Measurements from ENCODE around the gene STRIP1.
"Not testable (repeated sequence)": the region's sequence is repeated elsewhere in the genome, so short reads cannot be mapped to it uniquely, and the experiment has no call there.

The STRIP1 gene

DNA sequence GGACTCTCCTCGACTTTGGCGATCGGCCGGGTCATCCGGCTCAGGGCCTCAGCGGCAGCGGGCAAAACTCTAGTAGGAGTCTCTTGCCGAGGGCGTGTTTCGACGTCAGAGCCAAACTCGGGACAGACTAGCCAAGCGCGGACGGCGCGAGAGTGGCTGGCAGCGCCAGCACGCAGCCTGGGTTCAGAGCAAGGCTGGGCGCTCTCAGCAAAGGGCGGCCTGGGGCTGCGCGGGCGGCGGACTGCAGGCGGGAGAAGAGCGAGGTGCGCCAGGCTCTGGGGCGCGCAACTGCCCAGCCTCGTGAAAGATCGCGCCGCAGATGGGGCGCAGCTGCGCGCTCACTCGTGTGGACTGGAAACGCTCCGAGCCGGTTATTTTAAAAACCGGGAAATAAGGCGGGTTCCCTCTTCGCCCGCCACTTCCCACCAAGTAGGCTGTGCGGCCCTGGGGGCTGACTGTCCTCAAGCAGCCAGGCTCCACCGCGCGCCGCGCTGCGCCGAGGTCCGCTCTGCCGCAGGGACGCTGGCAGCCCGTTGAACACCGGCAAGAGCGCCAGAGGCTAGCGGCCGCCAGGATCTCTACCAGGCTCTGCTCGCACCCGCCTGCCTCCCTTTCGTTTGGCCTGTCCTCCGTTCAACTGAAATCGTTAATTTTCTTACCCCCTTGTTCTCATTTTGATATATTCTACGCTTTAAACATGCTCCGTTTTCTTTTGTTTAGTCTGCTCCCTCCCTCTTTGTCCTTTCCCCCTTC lies 33.6 kb downstream of the STRIP1 start:
- no peak for DNase-seq (ENCODE audit: low read depth in 2 of 2)

DNA sequence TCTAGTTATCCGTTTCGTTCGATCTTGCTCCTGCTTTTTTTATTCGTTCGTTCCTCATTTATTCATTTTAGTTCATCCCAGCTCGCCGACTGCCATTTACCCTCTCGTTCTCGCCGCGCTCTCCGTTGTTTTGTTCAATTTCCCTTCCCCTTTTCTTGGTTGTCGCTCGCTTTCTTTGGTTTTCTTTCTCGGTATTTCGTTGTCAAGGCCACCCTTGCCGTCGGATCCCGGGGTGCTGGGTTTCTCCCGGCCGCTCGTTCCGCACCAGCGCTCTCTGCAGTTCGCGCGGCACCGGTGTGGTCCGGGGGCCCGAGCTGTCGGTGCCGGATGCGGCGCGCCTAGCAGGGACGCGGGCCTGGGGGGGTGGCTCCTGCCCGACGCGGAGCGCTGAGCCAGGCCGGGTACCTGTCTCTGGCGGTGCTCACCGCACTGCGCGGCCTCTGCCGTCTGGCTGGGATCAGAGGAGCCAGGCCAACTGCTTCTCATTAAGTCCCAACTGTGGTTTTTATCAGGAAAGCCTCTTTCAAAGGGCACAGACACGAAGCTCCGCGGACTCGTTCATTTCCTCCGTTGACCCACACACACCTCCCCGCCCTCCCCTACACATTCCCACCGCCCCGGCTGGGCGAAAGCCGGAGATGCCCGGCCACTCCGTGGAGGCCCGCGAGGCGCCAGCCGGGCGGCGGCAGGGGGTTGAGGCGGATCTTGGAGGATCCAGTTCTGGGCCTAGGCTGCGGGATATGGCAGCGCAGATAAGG lies 34.4 kb downstream of the STRIP1 start:
- DNase-seq (ENCODE audit: low read depth in 2 of 2) = no peak

DNA sequence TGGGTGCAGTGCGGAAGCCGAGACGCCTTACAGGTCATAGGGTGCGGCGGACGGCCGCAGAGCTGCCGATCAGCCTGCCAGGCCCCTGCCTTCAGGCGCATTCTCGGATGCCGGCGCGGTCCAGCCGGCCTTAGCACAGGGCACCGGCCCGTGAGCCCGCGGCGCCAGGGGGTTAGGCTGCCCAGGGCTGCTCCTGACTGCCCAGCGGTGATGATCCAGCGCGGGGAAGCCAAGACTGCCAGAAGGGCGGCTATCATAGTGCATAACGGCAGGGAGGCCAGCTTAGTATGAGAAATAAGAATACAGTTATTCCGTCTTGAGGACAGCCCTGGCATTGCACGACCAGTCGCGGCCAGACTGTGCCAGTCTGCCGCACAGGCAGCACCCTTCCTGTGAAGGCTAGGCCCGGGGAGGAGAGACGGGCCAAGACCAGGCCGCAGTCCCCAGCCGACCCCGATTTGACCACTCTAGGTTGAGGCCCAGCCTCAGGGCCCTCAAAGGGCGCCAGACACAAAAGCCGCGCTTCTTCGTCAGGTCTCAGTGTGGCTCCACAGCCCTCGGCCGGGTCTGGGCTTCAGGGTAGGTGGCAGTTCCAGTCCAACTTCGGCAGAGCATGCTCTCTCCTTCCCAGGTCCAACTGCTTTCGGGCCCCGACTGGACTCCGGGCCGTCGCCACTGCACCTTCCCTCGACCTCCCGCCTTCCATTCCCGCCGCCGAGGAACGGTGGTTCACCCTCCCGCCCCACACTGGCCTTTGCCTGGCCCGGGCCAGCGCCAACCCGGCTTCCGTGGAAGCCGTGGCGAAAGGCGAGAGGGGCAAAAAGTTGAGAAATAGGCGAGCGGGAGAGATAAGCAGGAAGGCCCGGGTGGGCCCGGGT lies 35.2 kb downstream of the STRIP1 start:
- DNase-seq (ENCODE audit: low read depth in 2 of 2) = no peak

DNA sequence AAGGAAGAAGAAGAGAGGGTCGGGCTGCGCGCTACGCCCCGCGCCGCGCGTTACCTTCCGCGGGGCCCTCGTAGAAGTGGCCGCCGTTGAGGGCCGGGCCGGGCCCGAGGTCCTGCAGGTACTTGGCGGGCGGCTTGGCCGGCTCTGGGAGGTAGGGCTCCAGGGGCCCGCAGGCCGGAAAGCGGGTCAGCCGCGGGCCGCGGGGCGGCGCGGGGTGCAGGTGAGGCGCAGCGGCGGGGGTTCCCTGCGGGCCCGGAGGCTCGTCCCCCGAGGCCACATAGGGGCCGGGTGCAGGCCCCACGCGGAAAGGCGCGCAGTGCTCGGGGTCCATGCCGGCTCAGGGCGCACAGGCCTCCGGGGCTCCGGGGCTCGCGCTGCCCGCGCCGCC lies 35.9 kb downstream of the STRIP1 start:
- DNase-seq (ENCODE audit: low read depth in 2 of 2) = no peak

DNA sequence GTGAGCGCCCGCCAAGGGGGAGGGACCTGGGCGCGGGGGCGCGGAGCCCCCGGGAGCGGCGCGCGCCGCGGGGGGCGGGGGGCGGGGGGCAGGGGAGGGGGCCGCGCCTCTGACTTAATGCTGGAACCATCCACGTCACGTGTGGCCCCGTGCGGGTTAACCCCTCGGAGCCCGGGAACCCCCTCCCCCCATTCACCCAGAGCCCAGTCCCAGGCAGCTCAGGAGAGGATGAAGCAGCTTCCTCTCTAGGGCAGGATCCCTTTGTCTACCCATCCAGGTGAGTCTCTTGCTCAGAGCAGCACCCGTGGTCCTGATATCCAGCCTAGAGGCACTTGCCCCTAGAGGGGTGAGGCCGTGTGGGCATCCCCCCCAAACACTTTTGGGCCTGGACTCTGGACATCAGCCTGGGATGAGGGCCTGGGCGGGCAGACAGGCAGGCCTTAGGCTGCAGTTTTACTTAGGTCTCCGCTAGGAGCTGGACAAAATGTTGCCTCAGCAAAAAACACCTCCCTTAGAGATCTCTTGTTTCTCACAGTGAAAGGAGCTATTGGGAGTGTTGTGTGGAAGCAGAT lies 36.3 kb downstream of the STRIP1 start, which contains the start of gene ALX3:
Gene ALX3 (minus strand): TSS at position 2 of the 572 bp plus-strand sequence. CDS start 60 bp downstream, outside the sequence.
- DNase-seq (ENCODE audit: low read depth in 2 of 2) = no peak

DNA sequence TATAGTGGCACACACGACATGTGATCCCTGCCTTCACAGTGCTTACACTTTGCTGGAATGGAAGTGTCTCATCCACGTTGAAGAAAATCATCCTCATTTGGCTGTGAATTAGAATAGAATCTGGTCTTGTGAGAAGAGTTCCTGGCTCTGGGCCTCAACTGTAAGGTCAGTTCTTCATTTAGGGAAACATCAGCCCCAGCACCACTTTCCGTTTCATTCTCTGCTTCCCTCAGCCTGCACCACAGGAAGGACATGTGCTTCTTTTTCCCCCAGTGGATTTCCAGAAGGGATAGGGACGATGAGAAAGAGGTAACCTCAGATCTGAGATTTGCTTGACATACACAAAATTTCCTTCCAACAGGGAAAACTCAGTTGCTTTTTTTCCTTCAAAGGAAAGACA lies 39.7 kb downstream of the STRIP1 start:
- no peak for DNase-seq (ENCODE audit: low read depth in 2 of 2)

DNA sequence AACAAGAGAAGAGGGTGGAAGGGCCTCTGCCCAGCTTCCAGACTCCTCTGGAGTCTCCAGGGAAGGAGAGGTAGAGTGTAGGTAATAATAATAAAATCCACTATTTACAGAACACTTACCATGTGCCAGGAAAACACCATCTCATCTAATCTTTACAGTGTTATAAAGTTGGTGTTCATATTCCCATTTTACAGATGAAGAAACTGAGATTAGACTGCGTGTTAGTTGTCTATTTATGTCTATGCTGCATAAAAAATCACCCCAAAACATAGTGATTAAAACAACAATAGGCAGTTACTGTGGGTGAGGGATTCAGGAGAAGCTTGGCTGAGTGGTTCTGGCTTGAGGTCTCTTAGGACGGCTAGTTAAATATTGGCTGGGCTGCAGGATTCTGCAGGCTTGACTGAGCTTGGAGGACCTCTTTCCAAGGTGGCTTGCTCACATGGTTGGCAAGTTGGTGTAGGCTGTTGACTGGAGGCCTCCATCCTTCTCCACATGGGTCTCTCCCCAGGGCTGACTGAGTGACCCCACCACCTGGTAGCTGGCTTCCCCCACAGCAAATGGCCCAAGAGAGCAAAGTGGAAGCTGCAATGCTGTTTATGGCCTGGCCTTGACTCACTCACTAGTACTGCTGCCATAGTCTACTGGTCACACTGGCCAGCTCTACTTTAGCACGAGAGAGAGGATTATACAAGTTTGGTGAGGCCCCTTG lies 42.5 kb downstream of the STRIP1 start:
- no peak for DNase-seq (ENCODE audit: low read depth in 2 of 2)

DNA sequence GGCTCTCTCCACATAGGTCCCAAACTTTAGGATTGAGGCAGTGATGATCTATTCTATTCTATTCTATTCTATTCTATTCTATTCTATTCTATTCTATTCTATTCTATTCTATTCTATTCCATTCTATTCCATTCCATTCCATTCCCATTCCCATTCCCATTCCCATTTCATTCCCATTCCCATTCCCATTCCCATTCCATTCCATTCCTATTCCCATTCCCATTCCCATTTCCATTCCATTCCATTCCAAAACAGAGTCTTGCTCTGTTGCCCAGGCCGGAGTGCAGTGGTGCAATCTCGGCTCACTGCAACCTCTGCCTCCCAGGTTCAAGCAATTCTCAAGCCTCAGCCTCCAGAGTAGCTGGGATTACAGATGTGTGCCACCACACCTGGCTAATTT lies 45.6 kb downstream of the STRIP1 start:
- not testable (repeated sequence) for DNase-seq (ENCODE audit: low read depth in 2 of 2)

DNA sequence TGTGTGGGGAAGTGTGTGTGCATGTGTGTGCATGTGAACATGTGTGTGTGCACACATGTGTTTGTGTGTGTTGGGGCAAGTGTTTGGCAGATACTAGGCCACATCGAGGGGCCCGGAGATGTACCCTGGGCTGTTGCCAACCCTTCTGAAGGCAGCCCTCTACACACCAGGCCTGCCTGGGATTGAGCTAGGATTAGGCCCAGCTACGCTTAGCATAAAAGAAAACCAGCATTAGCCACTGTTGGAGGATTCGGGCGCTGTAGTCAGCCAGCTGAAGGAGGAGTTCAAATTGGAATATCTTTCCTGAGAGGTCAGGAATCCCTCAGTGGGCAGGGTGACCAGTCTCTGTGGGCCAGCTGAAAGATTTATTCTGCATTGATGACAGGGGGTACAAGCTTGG lies 46.6 kb downstream of the STRIP1 start:
- no peak for DNase-seq (ENCODE audit: low read depth in 2 of 2)

DNA sequence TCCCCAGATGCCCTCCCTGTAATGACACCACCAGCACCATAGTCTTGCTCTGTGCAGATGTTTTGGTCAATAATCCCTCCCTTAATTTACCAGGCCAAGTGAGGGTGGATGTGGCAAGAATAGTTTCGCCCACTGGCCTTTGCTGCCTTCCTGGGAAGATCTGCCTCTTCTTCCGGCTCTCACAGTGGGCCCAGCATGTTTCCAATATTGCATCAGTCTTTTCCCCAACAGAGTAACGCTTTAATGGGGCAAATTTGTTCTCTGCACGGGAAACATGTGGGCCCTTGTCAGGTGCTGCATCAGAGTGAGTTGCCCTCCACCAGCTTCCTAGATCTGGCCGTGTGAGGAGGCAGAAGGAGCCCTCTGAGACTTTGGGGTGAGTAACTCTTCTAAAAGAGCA lies 48.1 kb downstream of the STRIP1 start:
- DNase-seq (ENCODE audit: low read depth in 2 of 2) = no peak

DNA sequence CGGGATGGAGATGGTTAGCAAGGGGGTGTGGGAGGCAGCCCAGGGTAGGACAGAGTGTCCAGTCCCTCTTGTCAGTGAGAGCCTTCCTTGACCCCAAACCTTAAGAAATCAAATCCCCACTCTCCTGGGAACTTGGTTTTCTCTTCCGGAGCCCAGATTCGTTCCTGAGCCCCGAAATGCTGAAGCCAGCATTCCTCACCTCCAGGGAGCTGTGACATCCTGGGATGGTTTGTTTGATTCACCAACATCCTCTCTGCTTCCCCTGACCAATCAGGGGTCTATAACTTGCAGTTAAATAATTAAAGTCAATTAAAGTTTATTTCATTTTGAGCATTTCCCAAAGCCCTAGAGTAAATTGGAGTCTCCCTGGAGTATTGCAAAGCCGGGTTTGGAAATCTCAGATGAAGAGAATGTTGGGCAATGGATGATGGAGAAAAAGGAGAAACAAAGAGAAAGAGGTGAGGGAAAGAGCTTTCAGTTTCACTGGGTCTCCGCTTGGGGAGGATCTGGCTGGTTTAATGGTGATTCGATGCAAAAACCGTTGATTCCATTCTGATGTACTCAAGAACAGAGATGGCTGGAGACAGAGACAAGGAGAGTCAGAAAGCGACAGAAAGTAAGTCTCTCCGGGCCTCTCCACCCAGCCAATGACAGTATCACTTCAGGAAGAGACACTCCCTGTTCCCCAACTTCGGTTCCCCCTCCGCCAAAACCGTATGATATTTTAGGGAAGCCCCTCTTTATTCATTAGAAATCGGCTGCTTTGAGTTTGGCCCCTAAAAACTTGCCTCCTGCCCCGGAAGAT lies 48.8 kb downstream of the STRIP1 start:
- no peak for DNase-seq (ENCODE audit: low read depth in 2 of 2)

DNA sequence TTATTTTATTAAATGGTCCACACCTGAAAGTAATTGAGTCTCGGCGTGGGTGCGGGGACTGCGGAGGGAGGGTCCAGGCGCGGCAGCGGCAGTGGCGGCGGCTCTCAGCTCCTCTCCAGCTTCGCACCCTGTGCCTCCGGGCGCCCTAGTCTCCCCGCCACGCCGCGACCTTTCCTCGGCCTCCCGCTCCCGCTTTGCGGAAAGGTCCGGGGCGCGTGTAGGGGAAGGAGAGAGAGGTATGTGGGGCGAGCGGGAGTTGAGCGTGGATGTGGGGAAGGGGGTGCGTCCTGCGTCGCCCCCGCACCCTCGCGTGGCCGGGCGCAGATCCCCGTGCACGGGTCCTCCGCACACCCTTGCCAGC lies 49.4 kb downstream of the STRIP1 start:
- DNase-seq (ENCODE audit: low read depth in 2 of 2) = no peak

DNA sequence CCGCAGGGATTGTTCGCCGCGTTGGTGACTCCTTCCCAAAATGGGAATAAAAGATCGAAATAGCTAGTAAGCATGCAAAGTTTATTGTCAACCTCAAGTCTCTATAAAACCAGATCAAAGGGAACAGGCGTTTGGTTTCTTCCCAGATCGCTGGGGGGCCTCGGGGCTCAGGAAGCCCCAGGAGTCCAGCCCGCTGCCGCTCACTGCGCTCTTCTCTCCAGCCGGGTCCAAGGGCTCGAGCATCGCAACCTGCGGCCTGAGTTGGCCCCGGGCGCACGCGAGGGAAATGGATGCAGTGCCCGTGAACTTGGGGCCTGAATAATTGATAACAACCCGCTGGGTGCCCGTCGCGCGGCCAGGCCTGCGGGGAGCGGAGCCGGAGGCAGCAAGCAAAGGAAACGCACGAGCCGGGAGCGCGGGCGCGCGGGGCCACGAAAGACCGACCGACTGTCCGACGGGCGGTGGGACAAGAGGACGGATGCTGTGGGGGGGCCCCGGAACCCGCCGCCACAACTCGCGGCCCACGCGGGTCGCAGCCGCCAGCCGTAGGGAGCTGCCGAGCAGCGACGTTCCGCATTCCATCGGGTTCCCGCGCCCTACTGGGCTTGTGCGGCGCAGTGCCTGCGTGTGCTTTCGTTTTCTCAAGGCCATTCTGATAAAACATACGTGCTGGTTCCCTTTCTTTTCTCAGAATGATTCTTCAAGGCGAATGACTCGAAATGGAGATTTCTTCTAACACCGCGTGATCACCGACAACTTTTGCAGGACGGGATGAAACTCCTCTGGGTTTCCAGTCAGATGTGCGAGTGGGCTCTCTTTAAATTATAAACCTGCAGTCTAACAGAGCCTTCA lies 50.0 kb downstream of the STRIP1 start:
- DNase-seq (ENCODE audit: low read depth in 2 of 2) = no peak

DNA sequence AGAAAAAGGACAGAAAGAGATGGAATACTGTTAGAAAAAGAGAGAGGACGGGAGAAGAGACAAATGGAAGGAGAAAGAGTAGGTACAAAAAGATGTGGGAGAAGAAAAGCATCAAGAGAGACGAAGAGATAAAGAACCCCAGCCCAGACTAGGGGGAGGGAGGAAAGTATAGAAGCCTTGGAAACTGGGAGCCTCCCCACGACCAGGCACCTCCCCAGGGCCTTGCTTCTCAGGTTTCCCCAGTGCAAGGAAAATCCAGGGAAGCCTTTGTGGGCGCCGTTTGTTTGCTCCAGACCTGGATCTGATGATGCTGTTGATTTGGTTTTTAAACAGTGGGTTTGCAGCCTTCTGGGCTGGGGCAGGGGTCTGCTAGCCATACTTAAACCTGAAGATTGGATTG lies 51.2 kb downstream of the STRIP1 start:
- no peak for DNase-seq (ENCODE audit: low read depth in 2 of 2)

DNA sequence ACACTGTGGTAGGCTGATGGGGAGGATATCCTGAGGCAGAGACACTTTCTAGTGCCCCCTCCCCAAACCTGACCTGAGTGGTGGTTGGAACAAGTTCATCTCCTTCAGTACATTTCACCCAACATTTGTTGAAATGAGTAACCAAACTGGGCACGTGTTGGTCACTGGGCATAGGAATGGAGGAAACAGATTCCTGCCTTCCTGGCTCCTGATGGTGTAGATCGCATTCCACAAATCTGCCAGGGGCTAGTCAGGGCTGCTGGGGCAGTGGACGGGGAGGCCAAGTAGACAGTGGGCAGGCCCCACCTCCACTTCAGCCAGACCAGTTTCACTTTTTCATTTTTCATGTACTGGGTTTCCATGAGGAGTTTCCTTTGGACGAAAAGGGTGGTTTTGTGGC lies 52.5 kb downstream of the STRIP1 start:
- DNase-seq (ENCODE audit: low read depth in 2 of 2) = no peak

DNA sequence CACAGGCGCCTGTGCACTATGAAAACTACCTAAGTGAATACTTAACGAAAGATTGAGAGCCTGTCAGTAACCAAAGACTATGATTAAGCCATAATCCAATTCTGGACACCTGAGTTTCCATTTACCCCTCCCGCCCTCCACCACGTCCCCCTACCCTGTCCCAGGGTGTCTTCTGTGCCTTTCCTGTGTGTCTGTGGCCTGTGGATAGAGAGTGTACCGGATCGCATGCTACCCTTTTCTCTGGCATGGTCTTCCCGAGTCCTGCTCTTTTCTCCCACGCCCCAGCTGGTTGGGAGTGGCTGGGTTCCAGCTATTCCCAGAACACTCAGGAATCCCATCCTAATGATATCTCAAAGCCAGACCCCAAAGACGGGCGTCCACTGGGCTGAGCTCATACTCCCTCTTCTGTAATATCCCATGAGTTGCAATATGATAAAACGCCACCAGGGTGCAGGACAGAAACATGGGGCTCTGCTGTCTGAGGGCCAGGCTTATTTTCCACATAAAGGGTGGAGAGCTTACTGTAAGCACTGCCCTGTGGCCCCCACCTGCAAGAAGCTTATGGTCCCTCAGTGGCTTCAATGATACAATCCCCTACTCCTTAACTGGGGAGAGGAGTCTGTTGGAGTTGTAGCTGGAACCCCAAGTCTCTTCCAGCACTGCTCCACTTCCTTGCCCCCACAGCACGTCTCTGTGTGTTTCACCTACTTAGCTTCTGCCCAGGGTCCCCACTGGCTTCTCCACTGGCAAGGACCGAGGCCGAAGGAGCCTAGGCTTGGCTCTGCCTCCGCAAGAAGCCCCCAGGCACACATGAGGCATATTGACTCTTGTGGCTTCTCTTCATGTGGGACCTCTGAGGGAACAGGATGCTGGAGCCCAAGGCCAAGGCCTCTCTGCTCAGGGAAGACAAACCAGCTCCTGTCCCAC lies 53.7 kb downstream of the STRIP1 start:
- no peak for DNase-seq (ENCODE audit: low read depth in 2 of 2)

DNA sequence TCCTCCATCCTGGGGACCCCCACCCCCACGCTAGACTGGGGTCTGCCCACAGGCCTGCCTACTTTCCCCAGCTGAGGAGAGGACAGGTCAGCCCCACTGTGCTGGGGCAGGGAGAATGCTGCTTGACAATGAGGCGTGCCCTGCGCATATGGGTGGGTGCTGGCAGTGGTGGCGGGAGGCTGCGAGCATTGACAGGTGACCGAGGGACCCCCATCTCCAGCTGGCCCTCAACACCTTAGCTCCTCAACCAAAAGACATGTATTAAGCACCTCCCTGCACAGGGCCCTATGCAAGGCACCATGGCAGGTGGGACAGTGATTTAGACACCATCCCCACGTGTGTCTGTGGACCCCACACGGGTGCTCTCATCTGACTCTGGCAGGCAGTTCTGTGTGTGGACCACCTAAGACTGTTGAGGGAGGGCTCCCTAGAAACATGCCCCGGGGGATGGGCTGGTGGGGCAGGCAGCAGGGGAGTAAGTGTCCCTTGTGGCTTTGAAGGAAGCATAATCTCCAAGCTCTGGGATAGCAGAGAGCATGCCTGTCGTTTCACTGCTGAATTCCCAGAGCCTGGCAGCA lies 54.4 kb downstream of the STRIP1 start:
- no peak for DNase-seq (ENCODE audit: low read depth in 2 of 2)
